HG03460 (cell line): ENCODE data around the gene OR2A2.

Source experiments
- ATAC-seq: cut with Tn5 transposase; IDR thresholded peaks from one replicate; pipeline ENCODE4 v1.9.1; 2021; ENCODE audit not compliant: unreplicated experiment

Gene OR2A2

GRCh38 chr7:144134116-144134515 is 24.7 kb downstream of the OR2A2 start:
- no peak for ATAC-seq

- no peak for ATAC-seq
Measured at GRCh38 chr7:144137501-144137900, 28.1 kb downstream of the OR2A2 start.

- ATAC-seq, result no peak
Measured at GRCh38 chr7:144142187-144142586, 32.8 kb downstream of the OR2A2 start.

GRCh38 chr7:144144426-144144825 is 35.0 kb downstream of the OR2A2 start:
- no peak for ATAC-seq

- ATAC-seq, result no peak
Measured at GRCh38 chr7:144148224-144148827, 38.9 kb downstream of the OR2A2 start.

GRCh38 chr7:144158861-144159260 is 49.5 kb downstream of the OR2A2 start:
- ATAC-seq, result no peak
